Stimulated activated CD4-positive, alpha-beta T cell treated with anti-CD3 and anti-CD28 coated beads, TNF-alpha, amount 100 ng/mL, for 24 hours (primary cell): ENCODE data around the gene PRDM16.

Experiments
- DNase-seq, 3 experiments: peaks; one replicate each; pipeline ENCODE4 v3.0.0-alpha.2; 2020; ENCODE audit warnings: low read depth in 3 of 3

Gene PRDM16

DNA sequence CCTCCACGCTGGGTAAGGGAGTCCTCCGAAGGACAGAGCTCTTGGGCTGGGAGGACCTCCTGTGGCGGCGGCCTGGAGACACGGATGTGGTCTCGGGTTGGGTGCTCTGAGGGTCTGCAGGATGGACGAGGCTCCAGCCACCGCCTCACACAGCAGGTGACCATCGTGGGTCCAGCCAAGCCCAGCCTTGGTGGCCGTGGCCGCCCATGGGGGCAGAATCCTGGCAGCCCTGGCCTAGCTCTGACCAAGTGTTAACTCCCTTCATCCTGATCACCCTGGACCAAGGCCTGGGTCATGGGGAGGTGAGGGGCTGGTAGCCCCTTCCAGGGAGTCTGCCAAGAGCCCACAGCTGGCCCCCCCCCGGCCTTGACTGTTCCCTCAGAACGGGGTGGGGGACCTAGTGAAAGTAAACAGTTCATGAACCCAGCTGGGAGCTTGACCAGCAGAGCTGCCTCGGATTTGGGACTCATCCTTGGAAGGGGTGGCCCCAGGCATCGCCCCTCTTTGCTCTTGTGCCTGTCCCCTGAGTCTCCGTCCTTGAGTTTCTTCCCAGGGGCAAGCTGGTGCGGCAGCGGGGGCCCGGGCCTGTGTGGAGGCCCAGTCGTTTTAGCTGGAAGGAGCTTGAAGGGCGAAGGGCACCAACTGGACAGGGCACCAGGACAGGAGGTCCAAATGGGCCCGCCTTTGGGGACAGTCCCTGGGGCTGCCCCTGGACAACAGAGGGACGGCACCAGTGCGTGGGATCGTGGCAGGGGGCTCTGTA is 403.3 kb downstream of the PRDM16 start:
- no peak for DNase-seq

GRCh38 chr1:3472906-3473305 is 403.9 kb downstream of the PRDM16 start:
- no peak for DNase-seq

DNA sequence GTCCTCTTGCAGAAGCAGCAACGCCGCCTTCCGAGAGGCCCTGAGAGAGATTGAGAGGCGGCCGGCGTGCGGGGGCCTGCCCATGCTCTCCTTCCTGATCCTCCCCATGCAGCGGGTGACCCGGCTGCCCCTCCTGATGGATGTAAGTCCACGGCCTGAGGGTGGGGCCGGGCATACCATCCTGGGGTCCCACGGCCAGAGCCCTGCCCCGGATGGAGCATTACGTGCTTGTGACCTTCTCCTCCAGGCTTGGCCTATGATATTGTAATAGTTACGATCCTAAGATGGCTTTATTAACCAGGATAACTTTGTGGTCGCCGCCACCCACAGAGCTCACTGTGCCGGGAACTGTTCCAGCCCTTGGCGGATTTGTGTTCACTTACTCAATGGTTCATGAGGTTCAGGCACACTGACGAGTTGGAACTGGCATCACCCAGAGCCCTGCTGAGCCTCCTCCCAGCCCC is 404.4 kb downstream of the PRDM16 start:
- no peak for DNase-seq

DNA sequence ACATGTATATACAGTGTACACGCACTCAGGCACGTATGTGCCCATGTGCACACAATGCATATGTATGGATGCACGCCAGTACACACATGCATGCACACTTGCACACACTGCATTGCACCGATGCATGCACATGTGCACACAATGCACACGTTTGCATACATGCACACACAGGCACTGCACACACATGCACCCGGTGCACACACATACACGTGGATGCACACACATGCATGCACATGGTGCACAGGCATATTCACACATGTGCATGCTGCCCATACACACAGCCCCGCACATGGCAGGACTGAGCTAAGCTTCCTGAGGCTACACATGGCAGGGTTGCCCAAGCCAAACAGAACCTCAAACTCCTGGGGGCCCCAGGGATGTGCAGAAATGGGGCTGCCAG is 405.0 kb downstream of the PRDM16 start:
- DNase-seq = no peak

DNA sequence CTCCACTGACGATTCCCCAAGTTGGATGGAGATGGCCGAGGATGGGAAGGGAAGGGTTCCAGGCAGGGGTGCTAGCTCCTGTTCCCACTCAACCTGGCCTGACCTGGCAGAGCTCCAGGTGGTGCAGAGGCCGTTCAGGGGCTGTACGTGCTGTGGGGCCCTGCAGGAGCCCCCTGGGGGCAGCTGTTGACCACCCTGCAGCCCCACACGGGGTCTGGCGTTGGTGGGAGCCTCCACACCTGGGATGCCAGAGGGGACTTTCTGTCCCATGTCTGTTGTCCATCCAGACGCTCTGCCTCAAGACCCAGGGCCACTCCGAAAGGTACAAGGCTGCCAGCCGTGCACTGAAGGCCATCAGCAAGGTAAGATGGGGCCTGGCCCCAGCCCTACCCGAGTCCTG is 405.4 kb downstream of the PRDM16 start:
- DNase-seq = no peak

- DNase-seq = no peak
Observed at GRCh38 chr1:3475839-3476573, 407.0 kb downstream of the PRDM16 start.

DNA sequence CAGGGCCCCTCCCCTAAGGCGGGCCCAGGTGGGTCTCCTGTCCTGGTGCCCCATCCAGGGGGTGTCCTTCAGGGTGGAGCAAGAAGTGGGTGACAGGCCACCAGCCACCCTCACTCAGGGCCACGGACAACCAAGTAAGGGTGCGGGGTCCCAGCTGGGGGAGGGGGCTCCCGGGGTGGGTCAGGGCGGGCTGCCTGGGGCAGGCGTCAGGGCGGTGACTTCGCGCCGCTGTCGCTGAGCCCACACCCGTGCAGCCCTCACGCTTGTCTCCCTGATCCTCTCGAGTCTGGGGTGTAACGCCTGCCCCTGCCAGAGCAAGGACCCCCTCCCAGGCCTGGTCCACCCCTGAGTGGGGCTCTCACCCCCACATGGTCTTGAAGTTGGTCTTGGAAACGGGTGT is 407.7 kb downstream of the PRDM16 start:
- no peak for DNase-seq

GRCh38 chr1:3477241-3477995 is 408.4 kb downstream of the PRDM16 start:
- no peak for DNase-seq

GRCh38 chr1:3478187-3478586 is 409.2 kb downstream of the PRDM16 start:
- no peak for DNase-seq

DNA sequence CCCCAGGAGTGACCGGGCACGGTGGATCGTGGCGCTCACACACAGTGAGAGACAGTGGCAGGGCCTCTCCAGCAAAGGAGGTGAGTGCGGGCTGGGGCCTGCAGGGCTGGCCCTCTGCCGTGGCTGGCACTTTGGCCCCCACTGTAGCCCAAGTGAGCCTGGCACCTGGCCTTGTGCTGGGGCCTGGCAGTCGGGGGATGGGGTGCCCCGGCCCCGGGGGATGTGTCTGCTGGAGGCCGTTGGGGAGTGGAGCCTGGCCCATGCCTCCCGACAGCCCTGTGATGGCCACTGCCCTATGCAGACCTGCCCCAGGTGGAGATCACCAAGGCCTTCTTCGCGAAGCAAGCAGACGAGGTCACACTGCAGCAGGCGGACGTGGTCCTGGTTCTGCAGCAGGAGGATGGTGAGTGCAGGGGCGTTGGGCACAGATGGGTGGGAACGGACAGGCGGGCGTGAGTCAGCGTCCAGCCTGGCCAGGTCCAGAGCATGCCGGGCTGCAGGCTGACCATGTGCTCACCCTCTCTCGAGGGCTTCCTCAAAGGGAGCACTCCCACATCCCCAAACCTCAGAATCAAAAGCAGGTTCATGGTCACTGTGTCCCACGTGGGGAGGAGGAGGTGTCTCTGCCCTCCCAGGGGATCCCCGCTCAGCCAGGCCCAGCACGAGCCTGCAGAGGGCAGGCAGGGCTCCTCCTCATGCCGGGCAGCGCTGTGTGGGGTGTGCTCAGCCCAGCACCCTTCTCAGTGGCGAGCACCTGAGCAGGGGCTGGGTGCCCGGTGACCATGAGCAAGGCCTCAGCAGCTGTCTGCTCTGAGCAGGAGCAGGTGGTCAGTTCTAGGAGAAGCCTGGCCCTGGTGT is 410.7 kb downstream of the PRDM16 start:
- no peak for DNase-seq

DNA sequence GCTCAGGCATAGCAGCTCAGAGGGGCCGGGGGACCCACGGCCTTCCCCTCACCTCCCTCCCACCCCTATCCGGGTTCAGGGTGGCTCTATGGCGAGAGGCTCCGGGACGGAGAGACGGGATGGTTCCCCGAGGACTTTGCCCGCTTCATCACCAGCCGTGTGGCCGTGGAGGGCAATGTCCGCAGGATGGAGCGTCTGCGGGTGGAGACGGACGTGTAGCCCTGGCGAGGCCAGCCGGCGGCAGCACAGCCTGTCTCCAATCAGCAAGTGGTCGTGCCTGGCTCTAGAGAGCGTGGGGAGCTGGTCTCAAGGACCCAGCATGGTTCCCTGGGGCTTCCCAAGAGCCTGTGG is 411.3 kb downstream of the PRDM16 start:
- DNase-seq = no peak

DNA sequence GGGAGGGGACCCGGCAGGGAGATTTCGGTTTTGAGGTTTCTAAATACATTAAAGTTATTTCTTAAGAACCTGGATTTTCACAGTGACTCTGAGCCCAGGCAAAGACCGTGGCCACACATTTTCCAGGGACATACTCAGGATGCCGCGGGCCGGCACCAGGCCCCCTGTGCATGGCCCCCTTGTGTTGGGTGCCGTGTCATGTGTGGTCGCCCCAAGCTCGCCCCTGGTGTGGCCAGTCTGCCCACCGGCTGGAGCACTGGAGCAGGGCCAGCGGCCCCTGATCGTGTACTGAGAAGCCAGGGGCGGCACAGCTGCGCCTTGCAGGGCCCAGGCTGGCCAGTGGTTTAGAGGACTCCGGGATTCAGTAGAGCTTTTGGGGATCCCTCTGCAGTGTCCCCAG is 412.0 kb downstream of the PRDM16 start:
- DNase-seq = no peak

DNA sequence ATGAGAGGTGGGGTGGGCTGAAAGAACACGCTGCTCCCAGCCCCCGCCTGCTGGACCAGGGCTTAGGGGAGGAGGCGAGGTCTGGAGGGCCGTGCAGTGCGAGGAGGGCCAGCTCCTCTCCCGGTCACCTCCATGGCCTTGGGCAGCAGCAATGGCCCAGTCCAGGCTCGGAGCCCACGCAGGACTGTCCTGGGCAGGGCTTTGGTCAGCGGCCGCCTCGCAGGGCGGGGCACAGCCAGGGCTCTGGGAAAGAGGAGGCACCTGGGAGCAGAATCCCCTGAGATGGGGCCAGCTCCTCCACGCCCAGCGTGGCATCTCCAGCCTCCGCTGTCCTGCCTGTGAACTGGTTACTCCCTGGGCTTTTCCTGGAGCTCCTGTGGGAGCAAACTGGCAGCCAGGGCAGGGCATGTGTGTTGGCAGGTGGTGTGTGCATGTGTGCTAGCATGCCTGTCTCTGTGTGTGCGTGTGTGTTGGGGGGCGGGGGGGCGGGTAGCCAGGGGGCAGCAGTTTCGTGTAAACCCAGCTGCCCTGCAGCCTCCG is 412.9 kb downstream of the PRDM16 start:
- DNase-seq = no peak

GRCh38 chr1:3482378-3482849 is 413.4 kb downstream of the PRDM16 start:
- no peak for DNase-seq

DNA sequence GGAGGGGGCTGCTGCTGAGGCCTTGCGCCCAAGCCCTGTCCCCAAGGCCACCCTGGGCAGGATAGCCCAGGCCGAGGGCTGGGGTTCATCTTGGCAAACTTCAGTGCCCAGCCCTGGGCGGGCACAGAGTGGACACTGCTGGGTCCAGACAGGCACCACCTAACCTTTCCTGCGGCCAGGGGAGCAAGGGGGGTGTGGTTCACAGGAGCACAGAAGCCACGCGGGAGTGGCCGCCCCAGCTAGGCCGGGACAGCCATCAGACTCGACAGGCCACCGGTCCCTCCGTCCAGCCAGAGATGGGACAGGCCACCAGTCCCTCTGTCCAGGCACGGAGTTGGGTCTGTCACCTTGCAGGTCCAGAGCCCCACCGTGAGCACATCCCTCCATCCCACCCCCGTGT is 414.4 kb downstream of the PRDM16 start:
- DNase-seq = no peak

- peak in 1 of 3 experiments; percentile 47 for DNase-seq
Observed at GRCh38 chr1:3483801-3484444, 414.9 kb downstream of the PRDM16 start.

- no peak for DNase-seq
Observed at GRCh38 chr1:3485016-3485415, 416.0 kb downstream of the PRDM16 start.
